ENCODE measurements around the gene GJB2. TPM values are rescaled to one million over a fixed set of nuclear protein-coding genes. Genes with fewer than 3 reads are reported as not detected.

Gene GJB2
- total RNA-seq (2013; cell fraction: nucleolus; rRNA removed), result not detected in 2 replicates
- total RNA-seq (2014; rRNA removed), result 0.16 and 0.28 TPM in 2 replicates
- 0.28 and 0.31 TPM in 2 replicates for total RNA-seq (2014; rRNA removed; fragmentation: Illumina TruSeq; extraction: Trizol)
- total RNA-seq (2021), result 0.24 and 0.44 TPM in 2 replicates
- 0.38 TPM for polyA plus RNA-seq (2011; ENCODE audit: low read depth)
- polyA plus RNA-seq (2011; rRNA removed), result 0.56 and 1.1 TPM in 2 replicates
- 0.62 and 0.76 TPM in 2 replicates for polyA plus RNA-seq (2011; cell fraction: cytosol; rRNA removed)
- 0.37 and 0.42 TPM in 2 replicates for polyA plus RNA-seq (2011; cell fraction: nucleus; rRNA removed)
- polyA plus RNA-seq (2012), result 0.50 and 0.53 TPM in 2 replicates
- 0.24 and 0.28 TPM in 2 replicates for polyA plus RNA-seq (2014; fragmentation: Illumina TruSeq; extraction: Trizol)
- under 1 TPM in 1 of 2 experiments, not detected in 1; 0.07 TPM for polyA plus RNA-seq (2014; fragmentation: Nextera tagmentation; extraction: Ambion mirVana)
- polyA plus RNA-seq (2014; rRNA removed), result 0.06 and 0.27 TPM in 2 replicates
- polyA plus RNA-seq (2016; fragmentation: Nextera tagmentation; extraction: Ambion mirVana), result under 1 TPM; 0.57 to 0.59 TPM
- 0.67 and 0.80 TPM in 2 replicates for polyA minus RNA-seq (2011; rRNA and poly(A)+ RNA removed)
- polyA minus RNA-seq (2011; cell fraction: cytosol; rRNA and poly(A)+ RNA removed), result 0.53 TPM in 1 of 2 replicates, not detected in the other
- 0.29 and 0.36 TPM in 2 replicates for polyA minus RNA-seq (2011; cell fraction: nucleus; rRNA and poly(A)+ RNA removed)
- Bru-seq, nascent RNA, result percentile 29 among the genes with signal in this experiment
- percentile 12 among the genes with signal in this experiment for BruChase-seq, experiment 1, labeled RNA remaining after a 6-hour chase
- BruChase-seq, experiment 2, labeled RNA remaining after a 2-hour chase, result percentile 33 among the genes with signal in this experiment
- long read RNA-seq, experiment 1, result 0 reads
- long read RNA-seq, experiment 2, result 0 reads

GRCh38 chr13:20192836-20193161 lies at the start of gene GJB2:
GJB2 (minus strand) TSS chr13:20192938; CDS start chr13:20189581, 3,357 bp downstream.
- Histone ChIP-seq H3K27ac (ENCODE audit: control insufficient read depth, insufficient read depth) (no peak within 1 kb of the TSS), H4K20me1 (ENCODE audit: control insufficient read depth, insufficient read depth) (no peaks in the 10 kb centered on the region), H3K4me2 (ENCODE audit: control insufficient read depth, insufficient read depth) (peak within 1 kb of the TSS; percentile 91), H3K27me3 (replicated peaks in 1 of 2; ENCODE audit: control insufficient read depth in 2 of 2, insufficient read depth in 2 of 2, low read length in 1 of 2) (peaks cover 7 to 25% of the 10 kb centered on the region in 2 experiments; a peak in 3 of 4 replicates), H3K9me3 (replicated peaks; ENCODE audit: control insufficient read depth, insufficient read depth, low read length) (no peaks in the 10 kb centered on the region), H3K4me3 (peak within 1 kb of the TSS; percentile 70), H3K79me2 (ENCODE audit: control insufficient read depth, insufficient read depth, low read length) (no peaks in the 10 kb centered on the region), H2AFZ (ENCODE audit: control insufficient read depth, low read depth, low read length) (peak within 1 kb of the TSS; percentile 59), H3K36me3 (ENCODE audit: control insufficient read depth in 2 of 2, insufficient read depth in 2 of 2, low read length in 1 of 2) (no peaks in the 10 kb centered on the region), H3K4me1 (ENCODE audit: control insufficient read depth, insufficient read depth, low read length) (peaks cover 12% of the 10 kb centered on the region), H3K9ac (ENCODE audit: control insufficient read depth, insufficient read depth, low read length) (peak within 1 kb of the TSS; percentile 14)
- TF ChIP-seq IKZF2 (IDR thresholded peaks at IDR 0.05) (no peak), EP300 (IDR thresholded peaks at IDR 0.05; ENCODE audit: borderline replicate concordance in 1 of 2, control insufficient read depth in 1 of 2, low read depth in 2 of 2, low read length in 2 of 2) (no peak), GABPA (IDR thresholded peaks at IDR 0.05; ENCODE audit: low read depth) (no peak), POLR2AphosphoS5 (IDR thresholded peaks at IDR 0.05; ENCODE audit: low read length) (no peak), ATF2 (IDR thresholded peaks at IDR 0.05; ENCODE audit: low read length) (no peak), DPF2 (IDR thresholded peaks at IDR 0.05) (no peak)
- ATAC-seq, result no peak
- intact Hi-C loops (cut with micrococcal nuclease; ENCODE audit: unreplicated experiment), result loop anchor here (5.0 kb wide), 1 partner anchor 220 kb away; no protein-coding TSS in a partner anchor
- POLR2A ChIA-PET, result no interaction called here
- in situ Hi-C loops (cut with MboI), result loop anchor here (25.0 kb wide), 1 partner anchor 645 kb away; no protein-coding TSS in a partner anchor
- RAD21 ChIA-PET (ENCODE audit: unreplicated experiment), result no interaction called here
- SMC1A ChIA-PET (ENCODE audit: uncharacterized antibody, unreplicated experiment), result no interaction called here
- FAIRE-seq, result no peak
- CTCF ChIA-PET, result interaction anchor here (0.6 kb wide), 1 partner anchor 10 kb away, joined by 3 read pairs; no protein-coding TSS in a partner anchor
- no TSS peak for BruUV-seq (replicated peaks)
- no peak for DNase-seq (ENCODE audit: low read depth, low spot score)
- WGBS (ENCODE audit: insufficient coverage, insufficient replicate concordance, low lambda C conversion rate, missing lambda C conversion rate), result 4% methylated on average over 17 of the region's 39 CpGs

All from GM12878 (cell line).